Body of pancreas (tissue), 4 donors: ENCODE data around the gene ADSS1. TPM values are rescaled to one million over a fixed set of nuclear protein-coding genes. Genes with fewer than 3 reads are reported as not detected.
A peak's percentile ranks its signal among the peaks of the same experiment; 100 is the strongest.

ENCODE experiments used
- ATAC-seq: fragments of 150-250 bp; one replicate; pipeline ENCODE4 v1.9.1; 2016
- DNase-seq, 4 donors: peaks; one replicate each; pipeline ENCODE4 v3.0.0-alpha.2; 2019
- H3K27ac ChIP-seq, 4 donors: fragments of 200-600 bp; sonication (generic); 1 replicate in 3 of 4; 2 replicates in 1 of 4; pipeline versions ENCODE4 v1.5.1 to v1.6.1; 2016 to 2019; ENCODE audit warnings: mild to moderate bottlenecking in 1 of 4, mixed read lengths in 1 of 4, moderate library complexity in 1 of 4
- H3K27me3 ChIP-seq, 2 donors: fragments of 200-600 bp; sonication (generic); one replicate each; pipeline ENCODE4 v1.6.0; 2016; ENCODE audit warnings: mild to moderate bottlenecking in 1 of 2
- H3K36me3 ChIP-seq, 2 donors: fragments of 200-600 bp; sonication (generic); replicated peaks in 1 of 2; 2 replicates each; pipeline ENCODE4 v1.5.1; 2016; ENCODE audit warnings: low read depth in 2 of 2; ENCODE audit not compliant: insufficient read depth in 1 of 2
- H3K4me1 ChIP-seq: fragments of 200-600 bp; sonication (generic); one replicate; pipeline ENCODE4 v1.6.0; 2016
- H3K4me3 ChIP-seq, 2 donors: fragments of 200-600 bp; sonication (generic); 1 replicate in 1 of 2; 2 replicates in 1 of 2; pipeline ENCODE4 v1.5.1; 2016 to 2019
- H3K9me3 ChIP-seq, 3 donors: fragments of 200-600 bp; sonication (generic); 1 replicate in 2 of 3; 2 replicates in 1 of 3; pipeline ENCODE4 v1.5.1; 2016
- CTCF ChIP-seq, 7 experiments: fragments of 450-650 bp in 4 of 7; fragments of 200-600 bp in 3 of 7; sonication (generic) in 3 of 7; IDR thresholded peaks; one replicate each; pipeline ENCODE4 v1.5.1; 2016 to 2019; ENCODE audit warnings: antibody characterized with exemption in 7 of 7
- POLR2A ChIP-seq, 3 donors: fragments of 450-650 bp; IDR thresholded peaks; one replicate each; pipeline ENCODE4 v1.6.1; 2016; ENCODE audit warnings: antibody characterized with exemption in 3 of 3, mild to moderate bottlenecking in 2 of 3
- WGBS, 2 donors: methylation state at CpG; one replicate each; pipeline ENCODE4 v1.1.5; 2017; 5-methylcytosine and 5-hydroxymethylcytosine counted together
- intact Hi-C: fragments of 100-400 bp; cut with DNase I; formaldehyde crosslinking; loops from one replicate; pipeline ENCODE4 v1.15.1; 2023
- total RNA-seq, 2 donors: library from RNA; depleted of rRNA; stranded (reverse); fragments of >200 nt; gene quantifications; one replicate each; pipeline ENCODE4 v1.1.0, GENCODE V29; 2016

The ADSS1 gene
- total RNA-seq, 2 donors from 2014 or later, result 4.0 to 4.7 TPM

- H3K4me1 ChIP-seq, result peaks cover 9% of the 10 kb centered on the region
- H3K27ac ChIP-seq, result no peak overlapping the region
- no peaks in the 10 kb centered on the region for H3K27me3 ChIP-seq
- no peak overlapping the region for H3K4me3 ChIP-seq
- ATAC-seq (no peak), DNase-seq (no peak)
- H3K9me3 ChIP-seq, result no peaks in the 10 kb centered on the region
- 0 to 77% methylated on average over 1 to 5 of the region's 5 CpGs for WGBS, 2 donors
- intact Hi-C loops, result no loop called here
- TF ChIP-seq CTCF (IDR thresholded peaks at IDR 0.05), result no peak
- no peak for TF ChIP-seq POLR2A (IDR thresholded peaks at IDR 0.05)
- peaks cover 9 to 10% of the 10 kb centered on the region in 2 donors for H3K36me3 ChIP-seq
Measured at GRCh38 chr14:104767634-104767918, 43.5 kb downstream of the ADSS1 start.

- TF ChIP-seq CTCF (IDR thresholded peaks at IDR 0.05) (peak; percentile 87 to 95 (median 92)), POLR2A (IDR thresholded peaks at IDR 0.05) (no peak)
- intact Hi-C loops, result no loop called here
- DNase-seq (peak; percentile 90 to 94 (median 92)), ATAC-seq (peak; percentile 94)
- no peak overlapping the region for H3K4me3 ChIP-seq
- H3K27ac ChIP-seq, result peak overlapping the region in 3 of 4 donors; percentile 7 to 50 (median 31)
- no peaks in the 10 kb centered on the region for H3K27me3 ChIP-seq
- no peaks in the 10 kb centered on the region for H3K9me3 ChIP-seq
- 13 to 47% methylated on average over 3 to 23 of the region's 25 CpGs for WGBS, 2 donors
- H3K4me1 ChIP-seq, result peaks cover 16% of the 10 kb centered on the region
- peaks cover 9 to 13% of the 10 kb centered on the region in 2 donors for H3K36me3 ChIP-seq
Measured at GRCh38 chr14:104768437-104769323, 44.7 kb downstream of the ADSS1 start.

- H3K9me3 ChIP-seq, result no peaks in the 10 kb centered on the region
- H3K27ac ChIP-seq, result no peak overlapping the region
- peaks cover 9 to 13% of the 10 kb centered on the region in 2 donors for H3K36me3 ChIP-seq
- 76 to 82% methylated on average over 15 to 18 of the region's 18 CpGs for WGBS, 2 donors
- TF ChIP-seq POLR2A (IDR thresholded peaks at IDR 0.05) (no peak), CTCF (IDR thresholded peaks at IDR 0.05) (no peak)
- intact Hi-C loops, result loop anchor here (5.0 kb wide), 1 partner anchor 53 kb away; no protein-coding TSS in a partner anchor
- H3K4me1 ChIP-seq, result peaks cover 24% of the 10 kb centered on the region
- H3K4me3 ChIP-seq, result no peak overlapping the region
- no peak for ATAC-seq
- H3K27me3 ChIP-seq, result no peaks in the 10 kb centered on the region
- no peak for DNase-seq
Measured at GRCh38 chr14:104769324-104770071, 45.5 kb downstream of the ADSS1 start.

GRCh38 chr14:104770072-104770579, 46.1 kb downstream of the ADSS1 start:
- H3K4me3 ChIP-seq, result no peak overlapping the region
- WGBS, 2 donors, result 86 to 87% methylated on average over 18 to 20 of the region's 24 CpGs
- TF ChIP-seq CTCF (IDR thresholded peaks at IDR 0.05) (no peak), POLR2A (IDR thresholded peaks at IDR 0.05) (no peak)
- no peak overlapping the region for H3K27ac ChIP-seq
- no peaks in the 10 kb centered on the region for H3K9me3 ChIP-seq
- ATAC-seq (no peak), DNase-seq (no peak)
- H3K36me3 ChIP-seq, result peaks cover 9 to 13% of the 10 kb centered on the region in 2 donors
- intact Hi-C loops, result loop anchor here (5.0 kb wide), 1 partner anchor 52 kb away; no protein-coding TSS in a partner anchor
- H3K4me1 ChIP-seq, result peaks cover 30% of the 10 kb centered on the region
- H3K27me3 ChIP-seq, result no peaks in the 10 kb centered on the region
